Eye (tissue), 1 donor: Measurements from ENCODE around the gene FNDC11.
"Not testable (repeated sequence)": the region's sequence is repeated elsewhere in the genome, so short reads cannot be mapped to it uniquely, and the experiment has no call there.

Experiments
- DNase-seq: peaks from one replicate; pipeline ENCODE4 v3.0.0-alpha.2; 2015

Gene FNDC11

DNA sequence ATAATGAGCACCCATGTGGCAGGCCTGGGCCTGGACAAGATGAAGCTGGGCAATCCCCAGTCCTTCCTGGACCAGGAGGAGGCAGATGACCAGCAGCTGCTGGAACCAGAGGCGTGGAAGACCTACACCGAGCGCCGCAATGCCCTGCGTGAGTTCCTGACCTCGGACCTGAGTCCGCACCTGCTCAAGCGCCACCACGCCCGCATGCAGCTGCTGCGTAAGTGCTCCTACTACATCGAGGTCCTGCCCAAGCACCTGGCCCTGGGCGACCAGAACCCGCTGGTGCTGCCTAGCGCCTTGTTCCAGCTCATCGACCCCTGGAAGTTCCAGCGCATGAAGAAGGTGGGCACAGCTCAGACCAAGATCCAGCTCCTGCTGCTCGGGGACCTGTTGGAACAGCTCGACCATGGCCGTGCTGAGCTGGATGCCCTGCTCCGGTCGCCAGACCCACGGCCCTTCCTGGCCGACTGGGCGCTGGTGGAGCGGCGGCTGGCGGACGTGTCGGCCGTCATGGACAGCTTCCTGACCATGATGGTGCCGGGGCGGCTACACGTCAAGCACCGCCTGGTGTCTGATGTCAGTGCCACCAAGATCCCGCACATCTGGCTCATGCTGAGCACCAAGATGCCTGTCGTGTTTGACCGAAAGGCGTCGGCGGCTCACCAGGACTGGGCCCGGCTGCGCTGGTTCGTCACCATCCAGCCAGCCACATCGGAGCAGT is 1.9 kb downstream of the FNDC11 start:
- no peak for DNase-seq

DNA sequence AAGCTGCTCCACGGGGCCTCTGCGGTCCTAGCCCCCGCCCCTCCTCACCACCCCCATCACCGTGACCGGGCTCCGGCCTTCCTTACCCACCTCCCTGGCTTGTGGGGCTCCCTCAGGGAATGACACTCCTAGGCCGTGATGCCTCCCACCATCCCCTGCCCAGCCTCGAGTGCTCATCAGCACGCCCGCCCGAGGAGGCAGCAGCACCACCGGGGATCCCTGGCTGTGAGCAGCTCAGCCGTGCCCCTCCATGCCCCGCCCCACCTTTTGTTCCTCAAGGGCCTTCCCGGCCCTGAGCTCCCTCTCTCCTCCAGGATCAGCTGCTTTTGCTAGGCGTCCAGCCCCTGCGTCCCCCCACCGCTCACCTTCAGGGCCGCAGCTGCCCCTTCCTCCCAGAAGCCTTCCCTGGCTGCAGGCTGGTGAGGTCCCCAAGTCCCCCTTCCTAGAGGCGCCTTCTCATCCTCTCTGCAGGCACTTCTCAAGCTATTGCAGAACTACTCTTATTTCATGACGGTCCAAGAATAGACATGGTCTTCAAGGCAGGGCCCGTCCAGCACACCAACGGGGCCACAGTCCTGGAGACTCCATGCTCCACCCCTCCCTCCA is 3.0 kb downstream of the FNDC11 start:
- DNase-seq, result no peak

DNA sequence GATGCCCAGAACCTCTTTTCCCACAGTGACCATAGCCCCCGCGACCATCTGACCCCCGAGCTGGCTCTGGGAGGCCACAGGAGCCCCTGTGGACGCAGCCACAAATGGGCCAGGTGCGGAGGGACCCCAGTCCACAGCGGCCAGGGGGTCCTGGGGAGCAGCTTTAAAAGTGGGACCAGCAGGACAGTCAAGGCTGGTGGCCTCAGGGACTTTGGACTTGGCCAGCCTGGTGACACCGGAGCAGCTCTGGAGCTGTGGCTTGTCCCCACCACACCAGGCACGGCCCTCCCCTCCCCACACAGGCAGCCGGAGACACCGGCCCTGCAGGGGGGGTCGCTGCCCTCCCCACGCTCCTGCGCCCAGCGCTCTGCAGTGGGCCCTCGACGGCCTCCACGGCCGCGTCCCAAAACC is 3.5 kb downstream of the FNDC11 start:
- DNase-seq, result no peak

DNA sequence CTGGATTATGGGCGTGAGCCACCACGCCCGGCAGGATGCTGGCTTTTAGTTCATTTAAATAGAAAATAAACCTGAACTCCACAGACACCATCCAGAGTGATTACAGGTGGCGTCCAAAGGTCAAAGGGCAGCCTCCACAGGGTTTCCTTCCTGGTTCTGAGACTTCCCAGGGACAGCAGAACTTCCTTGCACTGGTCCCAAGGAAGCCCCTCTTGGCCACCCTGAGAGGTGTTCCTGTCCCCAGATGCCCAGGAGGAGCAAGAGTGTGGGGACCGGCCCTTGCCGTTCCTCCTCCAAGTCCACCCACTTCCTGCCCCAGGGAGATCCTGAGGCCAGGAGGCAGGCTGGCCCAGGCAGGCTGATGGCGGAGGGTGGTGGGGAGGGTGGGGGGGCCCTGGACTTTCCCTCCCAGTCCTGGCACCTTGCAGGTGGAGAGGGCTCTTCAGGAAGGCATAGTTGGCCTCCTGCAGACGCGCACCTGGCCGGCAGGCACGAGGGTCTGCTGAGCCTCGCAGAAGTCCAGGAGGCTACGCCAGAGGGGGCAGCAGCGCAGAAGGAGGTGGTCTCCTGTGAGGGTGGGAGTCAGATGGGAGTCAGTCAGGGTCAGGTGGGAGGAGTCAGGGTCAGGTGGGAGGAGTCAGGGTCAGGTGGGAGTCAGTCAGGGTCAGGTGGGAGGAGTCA is 5.0 kb downstream of the FNDC11 start:
- no peak for DNase-seq

DNA sequence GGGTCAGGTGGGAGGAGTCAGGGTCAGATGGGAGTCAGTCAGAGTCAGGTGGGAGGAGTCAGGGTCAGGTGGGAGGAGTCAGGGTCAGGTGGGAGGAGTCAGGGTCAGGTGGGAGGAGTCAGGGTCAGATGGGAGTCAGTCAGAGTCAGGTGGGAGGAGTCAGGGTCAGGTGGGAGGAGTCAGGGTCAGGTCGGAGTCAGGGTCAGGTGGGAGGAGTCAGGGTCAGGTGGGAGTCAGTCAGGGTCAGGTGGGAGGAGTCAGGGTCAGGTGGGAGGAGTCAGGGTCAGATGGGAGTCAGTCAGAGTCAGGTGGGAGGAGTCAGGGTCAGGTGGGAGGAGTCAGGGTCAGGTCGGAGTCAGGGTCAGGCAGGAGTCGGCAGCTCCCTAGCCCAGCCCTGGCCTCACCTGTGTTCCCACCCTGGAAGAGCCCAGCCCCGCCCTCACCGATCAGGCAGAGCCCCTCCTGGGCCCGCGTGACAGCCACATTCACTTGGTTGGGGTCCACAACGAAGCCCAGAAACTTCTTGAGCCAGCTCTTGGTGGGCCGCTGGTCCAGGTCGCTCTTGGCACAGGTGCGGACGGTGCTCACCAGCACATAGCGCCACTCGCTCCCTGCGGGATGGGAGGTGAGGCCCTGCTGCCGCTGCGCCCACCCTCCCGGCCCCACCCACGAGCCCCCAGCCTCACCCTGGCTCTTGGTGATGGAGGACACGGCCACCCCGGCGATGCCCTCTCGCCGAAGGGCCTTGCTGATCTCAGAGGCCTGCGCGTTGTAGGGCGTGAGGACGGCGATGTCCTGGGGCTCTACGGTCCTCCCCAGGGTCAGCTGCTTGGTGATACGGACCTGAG is 5.8 kb downstream of the FNDC11 start:
- DNase-seq, result not testable (repeated sequence)

DNA sequence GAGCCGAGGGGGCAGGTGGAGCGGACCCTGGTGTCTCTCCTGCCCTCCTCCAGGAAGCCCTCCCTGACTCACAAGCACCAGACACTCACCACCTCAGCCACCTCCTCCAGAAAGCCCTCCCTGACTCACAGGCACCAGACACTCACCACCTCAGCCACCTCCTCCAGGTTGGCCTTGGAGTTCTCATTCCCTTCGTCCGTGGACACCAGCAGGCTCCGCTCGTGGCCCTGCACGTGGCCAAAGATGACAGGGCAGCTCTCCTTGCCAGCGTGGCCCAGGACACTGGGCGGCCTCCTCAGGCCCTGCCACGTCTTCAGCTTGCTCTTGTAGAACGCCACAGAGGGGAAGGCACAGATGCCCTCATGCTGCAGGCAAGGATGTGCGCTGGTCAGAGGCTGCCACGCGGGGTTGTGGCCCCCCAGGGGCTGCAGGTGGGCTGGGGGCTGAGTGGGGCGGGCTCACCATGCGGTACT is 6.4 kb downstream of the FNDC11 start:
- no peak for DNase-seq

DNA sequence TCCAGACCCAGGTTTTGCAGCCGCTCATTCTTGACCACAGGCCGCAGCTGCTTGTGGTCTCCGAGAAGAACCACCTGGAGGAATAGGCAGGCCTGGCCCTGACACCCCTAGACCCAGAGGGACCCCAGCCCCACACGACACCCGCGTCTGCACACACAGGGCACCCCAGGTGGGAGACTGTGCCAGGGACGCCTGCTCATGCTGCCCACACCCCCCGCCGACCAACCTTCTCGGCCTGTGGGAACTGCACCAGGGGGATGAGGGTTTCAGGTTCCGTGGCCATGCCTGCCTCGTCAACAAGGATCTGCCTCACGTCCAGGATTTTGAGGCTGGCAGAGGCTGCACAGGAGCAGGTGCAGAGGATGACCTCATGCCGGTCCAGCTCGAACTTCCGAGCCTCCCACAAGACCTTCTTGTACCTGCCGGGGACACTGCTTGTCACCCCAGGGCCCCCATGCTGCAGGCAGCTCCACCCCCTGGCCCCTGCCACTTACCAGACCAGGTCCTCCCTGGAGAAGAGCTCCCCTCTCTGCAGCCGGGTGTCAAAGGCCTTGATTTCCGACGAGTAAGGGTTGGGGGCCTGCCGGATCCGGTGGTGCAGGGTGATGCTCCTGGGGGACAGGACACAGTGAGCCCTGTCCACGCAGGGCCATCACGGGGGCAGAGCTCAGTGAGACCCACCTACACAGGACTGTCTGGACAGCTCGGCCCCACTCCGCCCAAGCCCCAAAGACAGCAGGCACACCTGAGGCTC is 7.1 kb downstream of the FNDC11 start:
- no peak for DNase-seq

DNA sequence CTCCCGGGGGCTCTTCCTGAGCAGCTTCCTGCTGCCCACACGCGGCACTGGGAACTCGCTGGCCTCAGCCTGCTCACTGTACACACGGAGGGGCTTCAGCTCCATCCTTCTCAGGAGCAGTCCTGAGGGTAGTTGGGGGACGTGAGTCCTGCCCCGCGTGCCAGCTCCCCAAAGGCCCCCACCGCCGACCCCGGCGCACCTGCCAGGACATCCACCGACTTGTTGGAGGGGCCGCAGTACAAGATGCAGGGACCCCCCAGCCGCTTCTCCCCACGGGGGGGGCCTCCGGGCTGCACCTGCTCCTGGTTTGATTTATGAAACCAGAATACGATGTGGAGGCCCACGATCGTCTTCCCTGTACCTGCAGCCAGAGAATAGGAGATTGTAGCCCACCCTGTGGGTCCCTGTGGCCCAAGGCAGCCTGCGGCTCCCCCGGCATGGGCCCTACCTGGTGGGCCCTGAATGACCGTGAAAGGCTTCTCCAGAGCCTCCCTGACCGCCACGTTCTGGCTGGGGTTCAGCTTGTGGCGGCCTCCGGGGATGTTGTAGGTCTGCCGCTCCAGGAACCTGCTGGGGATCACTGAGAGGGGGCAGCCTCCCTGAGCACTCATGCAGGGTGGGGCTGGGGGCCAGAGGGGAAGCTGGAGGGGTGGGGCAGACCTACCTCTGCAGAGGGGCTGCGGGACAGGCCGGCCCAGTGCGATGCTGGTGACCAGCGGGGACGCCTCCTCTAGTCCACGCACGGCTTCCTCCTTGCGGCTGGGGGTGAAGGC is 7.9 kb downstream of the FNDC11 start:
- DNase-seq, result no peak

DNA sequence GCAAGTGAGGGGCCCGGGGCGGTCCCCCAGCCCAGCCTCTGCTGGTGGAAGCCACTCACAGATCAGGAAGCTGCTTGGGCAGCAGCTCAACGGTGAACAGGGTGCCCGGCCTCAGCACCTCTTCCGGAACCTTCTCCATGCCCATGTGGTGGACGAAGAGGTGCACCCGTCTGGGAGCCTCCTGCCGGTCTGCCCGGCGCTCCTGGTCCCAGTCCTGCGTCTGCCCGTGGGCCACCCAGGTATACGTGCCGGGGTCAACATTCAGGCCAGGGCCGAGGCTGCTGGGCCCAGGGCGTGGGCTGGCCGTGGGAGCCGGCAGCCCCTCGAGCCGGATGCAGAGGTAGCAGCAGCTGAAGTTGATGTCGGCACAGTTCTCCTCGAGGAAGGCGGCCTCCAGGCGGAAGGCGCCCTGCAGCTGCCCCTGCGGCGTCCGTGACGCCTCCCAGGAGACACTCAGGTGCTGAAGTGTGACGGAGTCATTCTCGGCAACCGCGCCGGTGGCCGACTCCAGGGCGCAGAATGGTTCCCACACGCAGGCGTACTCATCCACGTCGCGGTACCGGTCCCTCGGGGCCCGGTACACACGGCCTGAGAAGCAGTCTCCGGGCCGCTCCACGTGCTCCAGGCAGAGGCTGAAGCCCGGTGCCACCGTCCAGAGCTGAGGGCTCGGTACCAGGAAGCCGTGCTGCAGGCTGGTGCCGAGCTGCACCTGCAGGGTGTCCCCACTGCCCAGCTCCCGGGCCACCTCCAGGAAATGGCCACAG is 8.7 kb downstream of the FNDC11 start:
- no peak for DNase-seq

DNA sequence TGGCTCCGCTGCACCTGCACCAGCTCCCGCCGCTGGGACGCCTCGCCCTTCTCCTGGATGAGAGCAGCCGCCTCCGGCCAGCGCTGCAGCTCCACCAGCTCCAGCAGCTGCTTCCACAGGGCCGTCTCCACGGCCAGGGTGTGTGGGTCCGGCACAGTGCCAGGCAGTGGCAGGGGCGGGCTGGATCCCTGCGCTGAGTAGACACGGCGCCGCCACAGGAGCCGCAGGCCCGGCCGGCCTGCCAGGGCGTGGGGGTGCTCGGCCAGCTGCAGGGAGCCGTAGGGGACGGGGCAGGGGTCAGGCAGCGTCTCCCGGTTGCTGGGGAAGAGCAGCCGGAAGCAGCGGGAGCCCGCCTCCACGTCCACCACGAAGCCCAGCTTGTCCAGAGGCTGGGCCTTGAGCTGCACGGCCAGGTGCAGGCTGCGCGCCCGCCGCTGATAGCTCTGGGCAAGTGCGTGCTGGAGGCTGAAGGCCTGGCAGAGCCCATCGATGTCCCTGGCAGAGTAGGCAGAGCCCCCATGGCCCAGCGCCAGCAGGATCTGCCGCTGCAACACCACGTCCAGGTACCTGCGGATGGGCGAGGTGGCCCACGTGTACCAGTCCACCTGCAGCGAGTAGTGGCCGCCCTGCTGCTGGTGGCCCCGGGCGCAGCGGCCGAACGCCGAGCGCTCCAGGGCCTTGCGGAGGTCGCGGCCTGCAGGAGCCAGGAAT is 9.4 kb downstream of the FNDC11 start:
- no peak for DNase-seq

DNA sequence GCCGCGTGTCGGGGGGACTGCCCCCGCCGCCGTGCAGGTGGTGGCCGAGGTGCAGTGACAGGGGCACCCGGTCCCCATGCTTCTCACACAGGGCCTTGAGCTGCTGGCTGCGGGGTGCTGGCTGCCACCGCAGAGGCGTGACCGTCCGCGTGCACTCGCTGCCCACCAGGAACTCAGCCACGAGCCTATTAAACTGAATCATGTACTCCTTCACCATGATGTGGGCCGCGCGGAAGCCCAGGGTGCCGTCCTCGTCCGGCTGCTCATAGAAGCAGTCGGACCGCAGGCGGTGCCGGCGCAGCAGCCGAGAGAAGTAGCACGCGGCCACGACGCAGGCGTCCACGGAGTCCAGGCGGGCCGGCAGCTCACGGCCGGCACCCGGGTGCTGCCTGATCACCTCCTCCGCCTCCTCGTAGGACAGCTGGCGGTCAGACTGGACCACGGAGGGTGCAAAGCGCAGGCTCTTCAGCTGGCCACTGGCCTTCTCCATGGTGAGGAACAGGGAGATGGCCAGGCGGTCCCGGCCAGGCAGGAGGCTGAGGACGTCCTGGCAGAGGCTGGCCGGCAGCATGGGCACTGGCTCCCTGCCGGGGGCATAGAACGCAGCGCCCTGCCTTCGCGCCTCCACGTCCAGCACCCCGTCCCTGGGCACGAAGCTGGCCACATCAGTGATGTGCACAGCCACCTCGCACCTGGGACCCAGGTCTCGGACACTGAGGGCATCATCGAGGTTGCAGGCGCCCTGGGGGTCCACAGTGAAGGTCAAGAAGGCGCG is 10.3 kb downstream of the FNDC11 start:
- no peak for DNase-seq

DNA sequence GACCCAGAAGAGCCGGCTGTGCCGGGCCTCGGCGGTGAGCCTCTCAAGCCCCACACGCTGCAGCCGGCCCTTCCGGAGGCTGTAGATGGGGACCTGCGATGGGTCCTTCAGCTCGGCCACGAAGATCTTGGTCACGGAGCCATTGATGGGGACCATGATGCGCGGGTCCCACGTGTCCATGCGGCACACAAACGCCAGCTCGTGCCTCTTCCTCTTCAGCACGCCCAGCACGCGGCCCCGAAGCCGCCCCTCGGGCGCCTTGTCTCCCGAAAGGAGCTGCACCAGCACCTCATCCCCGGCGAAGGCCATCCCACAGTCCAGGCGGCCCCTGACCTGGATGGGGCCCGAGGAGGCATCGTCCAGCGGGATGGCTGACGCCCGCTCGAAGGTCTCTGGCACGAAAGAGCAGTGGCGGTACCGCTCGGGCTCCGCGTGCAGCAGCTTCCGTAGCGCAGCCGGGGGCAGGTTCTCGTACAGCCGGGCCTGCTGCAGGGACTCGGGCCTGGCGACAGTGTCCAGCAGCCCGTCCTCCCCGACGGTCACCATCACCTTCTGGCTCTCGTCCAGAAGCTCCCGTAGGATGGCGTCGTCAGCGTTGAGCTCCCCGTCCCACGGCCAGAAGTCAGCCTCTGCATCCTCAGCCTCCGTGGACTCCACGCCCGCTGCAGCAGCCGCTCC is 11.2 kb downstream of the FNDC11 start:
- DNase-seq, result no peak

DNA sequence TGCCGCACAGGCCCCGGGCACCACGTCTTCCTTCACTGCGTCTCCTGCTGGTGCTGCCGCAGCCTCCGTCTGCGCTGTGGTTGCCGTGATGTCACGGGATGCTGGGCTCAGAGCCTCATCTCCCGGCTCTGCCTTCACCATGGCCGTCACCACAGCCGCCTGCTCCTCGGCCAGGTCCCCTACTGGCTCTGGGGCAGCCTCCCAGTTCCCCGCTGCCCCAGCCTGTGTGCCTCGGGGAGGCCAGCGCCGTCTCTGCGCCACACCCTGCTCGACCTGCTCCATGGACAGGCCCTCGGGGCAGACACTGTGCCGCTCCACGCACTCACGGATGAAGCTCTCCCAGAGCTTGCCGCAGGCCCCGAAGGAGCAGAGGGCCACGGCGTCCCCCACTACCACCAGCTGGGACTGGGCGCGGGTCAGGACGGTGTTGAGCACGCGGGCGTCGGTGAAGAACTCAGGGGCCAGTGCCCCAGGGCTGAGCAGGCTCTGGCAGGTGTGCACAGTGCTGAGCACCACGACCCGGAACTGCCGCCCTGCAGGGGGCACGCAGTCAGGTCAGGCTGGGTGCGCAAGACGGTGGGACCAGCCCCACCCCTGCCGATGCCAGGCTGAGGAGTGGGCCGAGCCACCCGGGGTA is 11.9 kb downstream of the FNDC11 start:
- DNase-seq, result no peak

DNA sequence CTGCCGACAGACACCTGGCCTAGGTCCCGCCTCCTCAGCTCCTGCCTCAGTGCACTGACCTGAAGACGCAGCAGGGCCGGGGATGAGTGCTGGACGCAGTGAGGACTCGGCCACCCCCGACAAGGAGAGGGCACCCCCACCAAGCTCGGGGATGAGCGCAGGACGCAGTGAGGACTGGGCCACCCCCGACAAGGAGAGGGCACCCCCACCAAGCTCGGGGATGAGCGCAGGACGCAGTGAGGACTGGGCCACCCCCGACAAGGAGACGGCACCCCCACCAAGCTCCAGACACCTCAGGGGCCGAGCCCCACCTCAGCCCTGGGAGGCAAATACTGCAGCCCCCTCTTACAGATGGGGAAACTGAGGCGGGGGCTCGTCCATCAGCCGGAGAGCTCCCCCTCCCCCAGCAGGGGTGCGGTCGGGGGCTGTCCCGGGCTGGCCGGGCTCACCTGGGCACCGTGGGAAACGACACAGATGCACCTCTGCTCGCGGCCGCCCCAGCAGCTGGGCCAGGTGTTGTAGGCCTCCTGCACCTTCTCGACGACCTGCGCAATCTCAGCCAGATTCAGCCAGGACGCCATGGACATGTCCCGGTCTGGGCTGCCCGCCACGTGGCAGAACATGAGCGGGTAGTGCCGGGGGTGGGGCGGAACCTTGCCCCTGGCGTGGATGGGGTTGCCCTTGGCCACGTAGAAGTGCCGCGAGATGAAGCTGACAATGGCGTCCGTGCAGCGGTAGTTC is 12.6 kb downstream of the FNDC11 start:
- DNase-seq, result no peak

DNA sequence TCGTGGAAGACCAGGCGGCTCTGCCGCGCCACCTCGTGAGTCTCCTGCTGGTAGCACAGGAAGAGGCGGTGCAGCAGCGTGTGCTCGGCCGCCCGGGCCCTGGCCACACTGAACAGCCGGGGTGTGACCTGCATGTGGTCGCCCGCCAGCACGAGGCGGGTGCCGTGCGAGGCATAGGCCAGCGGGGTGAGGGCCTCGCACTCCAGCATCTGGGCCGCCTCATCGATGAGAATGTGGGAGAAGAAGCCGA is 13.1 kb downstream of the FNDC11 start:
- DNase-seq, result no peak

DNA sequence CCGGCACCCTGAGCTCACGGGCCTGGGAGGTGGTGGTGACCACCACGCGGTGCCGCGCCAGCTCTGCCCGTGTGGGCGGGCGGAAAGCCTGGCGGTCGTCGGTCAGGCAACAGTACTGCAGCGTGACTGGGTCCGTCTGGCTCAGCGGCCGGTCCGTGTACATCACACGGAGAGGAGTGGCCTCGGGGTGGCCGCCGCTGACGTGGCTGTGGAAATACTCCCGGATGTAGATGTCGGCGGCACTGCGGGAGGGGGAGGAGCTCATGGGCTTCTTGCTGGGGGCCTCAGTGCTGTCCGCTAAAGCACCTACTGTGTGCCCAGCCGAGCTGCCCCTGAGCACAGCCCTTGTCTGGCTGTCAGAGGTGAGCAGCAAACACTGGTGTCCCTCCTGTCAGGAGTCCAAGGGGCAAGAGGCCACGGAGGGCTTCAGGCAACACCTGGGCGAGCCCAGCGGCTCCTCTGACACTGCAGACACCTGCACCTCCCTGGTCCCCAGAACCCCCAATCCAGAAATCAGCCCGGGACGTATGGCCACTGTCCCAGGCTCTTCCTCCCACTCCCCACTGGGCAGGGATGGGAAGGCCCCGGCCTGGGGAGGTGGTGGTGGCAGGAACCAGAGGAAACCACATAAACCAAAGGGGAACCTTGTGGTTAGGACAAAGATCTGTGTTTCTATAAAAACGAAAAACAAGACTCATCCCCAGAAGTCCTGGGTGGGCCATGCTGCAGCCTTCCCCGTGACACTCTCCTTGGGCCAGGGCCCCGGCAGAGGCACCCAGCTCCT is 13.6 kb downstream of the FNDC11 start:
- no peak for DNase-seq
